ENCODE results near the gene GAB2.
"Not testable (repeated sequence)": the region's sequence is repeated elsewhere in the genome, so short reads cannot be mapped to it uniquely, and the experiment has no call there.

GAB2 gene

GRCh38 chr11:78417175-78417887 is at the start of gene GAB2:
GAB2 (minus strand) TSS chr11:78417820; CDS start chr11:78417720, 100 bp downstream.
- no peak for DNase-seq

- DNase-seq: no peak
These were observed 49.8 kb upstream of the GAB2 start for GRCh38 chr11:78467370-78467769.

- no peak for DNase-seq
These were observed 47.7 kb upstream of the GAB2 start for GRCh38 chr11:78465169-78465942.

- DNase-seq: not testable (repeated sequence)
These were observed 47.2 kb upstream of the GAB2 start for GRCh38 chr11:78464787-78465168.

GRCh38 chr11:78460471-78460870 is 42.9 kb upstream of the GAB2 start:
- DNase-seq: no peak

- no peak for DNase-seq
These were observed 42.1 kb upstream of the GAB2 start for GRCh38 chr11:78459738-78460137.

- DNase-seq: no peak
These were observed 39.8 kb upstream of the GAB2 start for GRCh38 chr11:78457448-78457847.

GRCh38 chr11:78453140-78453935 is 35.7 kb upstream of the GAB2 start:
- DNase-seq: no peak

GRCh38 chr11:78451371-78452150 is 33.9 kb upstream of the GAB2 start:
- DNase-seq: no peak

- DNase-seq: no peak
These were observed 33.2 kb upstream of the GAB2 start for GRCh38 chr11:78450866-78451265.

- DNase-seq: no peak
These were observed 32.2 kb upstream of the GAB2 start for GRCh38 chr11:78449866-78450265.

- DNase-seq: no peak
These were observed 28.6 kb upstream of the GAB2 start for GRCh38 chr11:78446210-78446609.

GRCh38 chr11:78444726-78445125 is 27.1 kb upstream of the GAB2 start:
- DNase-seq: no peak

GRCh38 chr11:78441956-78442355 is 24.3 kb upstream of the GAB2 start:
- DNase-seq: no peak

GRCh38 chr11:78438298-78438975 is 20.8 kb upstream of the GAB2 start:
- no peak for DNase-seq

GRCh38 chr11:78432956-78433355 is 15.3 kb upstream of the GAB2 start:
- DNase-seq: no peak

- DNase-seq: no peak
These were observed 14.5 kb upstream of the GAB2 start for GRCh38 chr11:78432058-78432515.

GRCh38 chr11:78429660-78430059 is 12.0 kb upstream of the GAB2 start:
- DNase-seq: no peak

- DNase-seq: no peak
These were observed 11.6 kb upstream of the GAB2 start for GRCh38 chr11:78429209-78429608.

- no peak for DNase-seq
These were observed 11.2 kb upstream of the GAB2 start for GRCh38 chr11:78428773-78429172.

- DNase-seq: no peak
These were observed 10.6 kb upstream of the GAB2 start for GRCh38 chr11:78428266-78428636.

- DNase-seq: no peak
These were observed 10.1 kb upstream of the GAB2 start for GRCh38 chr11:78427615-78428265.
